ENCODE data around the gene CUL3. TPM values are rescaled to one million over a fixed set of nuclear protein-coding genes. Genes with fewer than 3 reads are reported as not detected.

CUL3 gene
- total RNA-seq, 1 donor from 2014 or later = 196 TPM

DNA sequence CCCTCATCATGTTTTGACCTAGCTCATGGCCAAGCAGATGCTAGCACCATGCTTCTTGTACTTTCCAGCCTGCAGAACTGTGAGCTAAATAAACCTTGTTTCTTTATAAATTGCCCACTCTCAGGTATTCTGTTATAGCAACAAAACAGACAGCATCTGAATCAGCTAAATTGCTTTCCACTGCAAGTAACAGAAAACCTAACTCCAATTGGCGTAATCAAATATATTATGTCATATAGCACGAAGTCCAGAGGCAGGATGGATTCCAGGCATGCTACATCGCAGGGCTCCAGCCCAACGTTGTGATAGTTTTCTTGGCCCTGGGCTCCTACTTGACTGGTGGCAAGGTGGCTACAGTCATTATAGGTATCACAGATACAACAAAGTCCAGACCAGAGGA is 10.4 kb upstream of the CUL3 start:
- Histone ChIP-seq H3K27ac (no peak overlapping the region), H3K9ac (no peak overlapping the region), H3K36me3 (no peaks in the 10 kb centered on the region), H3K79me2 (ENCODE audit: low read depth) (no peaks in the 10 kb centered on the region), H3K4me3 (no peak overlapping the region), H4K20me1 (ENCODE audit: low read depth) (no peaks in the 10 kb centered on the region), H3K9me3 (ENCODE audit: low read depth) (no peaks in the 10 kb centered on the region), H3K27me3 (no peaks in the 10 kb centered on the region), H2AFZ (replicated peaks) (no peak overlapping the region), H3K4me2 (no peak overlapping the region), H3K4me1 (no peaks in the 10 kb centered on the region), H3F3A (ENCODE audit: low read depth) (no peaks in the 10 kb centered on the region)
- no peak overlapping the region for H3K27ac Mint-ChIP-seq
- peaks cover 8% of the 10 kb centered on the region for H3K4me1 Mint-ChIP-seq
- H3K4me3 Mint-ChIP-seq = no peak overlapping the region
- no peaks in the 10 kb centered on the region for H3K9me3 Mint-ChIP-seq
- TF ChIP-seq EZH2phosphoT487 (IDR thresholded peaks at IDR 0.05) (no peak), CTCF (IDR thresholded peaks at IDR 0.05) (no peak), EZH2 (IDR thresholded peaks at IDR 0.05) (no peak)
- no peaks in the 10 kb centered on the region for H3K27me3 Mint-ChIP-seq (ENCODE audit: insufficient read depth, low read depth)
- H3K36me3 Mint-ChIP-seq = no peaks in the 10 kb centered on the region
- no peak for DNase-seq (ENCODE audit: low spot score)

DNA sequence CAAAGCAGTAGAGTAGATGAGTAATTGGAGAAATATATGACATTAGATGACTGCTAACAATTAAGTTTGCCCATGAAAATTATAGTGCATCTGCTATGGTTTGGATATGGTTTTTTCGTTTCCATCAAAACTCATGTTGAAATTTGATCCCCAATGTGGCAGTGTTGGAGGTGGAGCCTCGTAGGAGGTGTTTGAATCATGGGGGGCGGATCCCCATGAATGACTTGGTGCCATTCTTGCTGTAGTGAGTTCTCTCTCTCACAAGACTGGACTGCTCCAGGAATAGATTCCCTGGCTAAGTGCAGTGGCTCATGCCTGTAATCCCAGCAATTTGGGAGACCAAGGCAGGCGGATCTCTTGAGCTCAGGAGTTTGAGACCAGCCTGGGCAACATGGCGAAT is 9.7 kb upstream of the CUL3 start:
- Mint-ChIP-seq H3K4me1 (peaks cover 8% of the 10 kb centered on the region), H3K4me3 (no peak overlapping the region), H3K27ac (no peak overlapping the region), H3K9me3 (no peaks in the 10 kb centered on the region), H3K27me3 (ENCODE audit: insufficient read depth, low read depth) (no peaks in the 10 kb centered on the region), H3K36me3 (no peaks in the 10 kb centered on the region)
- H3K27ac ChIP-seq = no peak overlapping the region
- H3K9ac ChIP-seq = no peak overlapping the region
- H3F3A ChIP-seq (ENCODE audit: low read depth) = no peaks in the 10 kb centered on the region
- DNase-seq (ENCODE audit: low spot score) = no peak
- H4K20me1 ChIP-seq (ENCODE audit: low read depth) = no peaks in the 10 kb centered on the region
- H3K9me3 ChIP-seq (ENCODE audit: low read depth) = no peaks in the 10 kb centered on the region
- no peak overlapping the region for H3K4me2 ChIP-seq
- no peak overlapping the region for H2AFZ ChIP-seq (replicated peaks)
- H3K4me1 ChIP-seq = no peaks in the 10 kb centered on the region
- TF ChIP-seq CTCF (IDR thresholded peaks at IDR 0.05) (no peak), EZH2phosphoT487 (IDR thresholded peaks at IDR 0.05) (no peak), EZH2 (IDR thresholded peaks at IDR 0.05) (no peak)
- no peak overlapping the region for H3K4me3 ChIP-seq
- H3K36me3 ChIP-seq = no peaks in the 10 kb centered on the region
- no peaks in the 10 kb centered on the region for H3K79me2 ChIP-seq (ENCODE audit: low read depth)
- H3K27me3 ChIP-seq = no peaks in the 10 kb centered on the region

- no peaks in the 10 kb centered on the region for H3K36me3 ChIP-seq
- no peaks in the 10 kb centered on the region for H3K27me3 Mint-ChIP-seq (ENCODE audit: insufficient read depth, low read depth)
- no peaks in the 10 kb centered on the region for H3K27me3 ChIP-seq
- H2AFZ ChIP-seq (replicated peaks) = no peak overlapping the region
- TF ChIP-seq EZH2phosphoT487 (IDR thresholded peaks at IDR 0.05) (no peak), CTCF (IDR thresholded peaks at IDR 0.05) (no peak), EZH2 (IDR thresholded peaks at IDR 0.05) (no peak)
- H3K27ac Mint-ChIP-seq = no peak overlapping the region
- H3K9me3 ChIP-seq (ENCODE audit: low read depth) = no peaks in the 10 kb centered on the region
- H3K4me1 ChIP-seq = peaks cover 5% of the 10 kb centered on the region
- H4K20me1 ChIP-seq (ENCODE audit: low read depth) = no peaks in the 10 kb centered on the region
- peaks cover 2% of the 10 kb centered on the region for H3K79me2 ChIP-seq (ENCODE audit: low read depth)
- no peaks in the 10 kb centered on the region for H3F3A ChIP-seq (ENCODE audit: low read depth)
- no peak overlapping the region for H3K9ac ChIP-seq
- H3K4me2 ChIP-seq = no peak overlapping the region
- H3K4me3 Mint-ChIP-seq = no peak overlapping the region
- H3K9me3 Mint-ChIP-seq = no peaks in the 10 kb centered on the region
- no peak overlapping the region for H3K4me3 ChIP-seq
- H3K27ac ChIP-seq = no peak overlapping the region
- no peak for DNase-seq (ENCODE audit: low spot score)
- no peaks in the 10 kb centered on the region for H3K36me3 Mint-ChIP-seq
- H3K4me1 Mint-ChIP-seq = peaks cover 13% of the 10 kb centered on the region
These were observed 6.1 kb upstream of the CUL3 start for GRCh38 chr2:224591220-224591619.

Data from neural progenitor cell (in vitro differentiated cells).